Measurements from ENCODE around the gene IL15RA. TPM values are rescaled to one million over a fixed set of nuclear protein-coding genes. Genes with fewer than 3 reads are reported as not detected.

The IL15RA gene
- total and polyA plus RNA-seq, 2 of the 8 experiments (the other 6 are each of a cell fraction or from before 2014, with no cell fraction given): 1.3 to 1.4 TPM

GRCh38 chr10:5953676-5954075, 23.7 kb downstream of the IL15RA start (continued):
- TF ChIP-seq SRF (IDR thresholded peaks at IDR 0.05; ENCODE audit: low read depth, low read length): no peak
- no peak for TF ChIP-seq CTBP2 (IDR thresholded peaks at IDR 0.05; ENCODE audit: borderline replicate concordance, insufficient read depth, insufficient read length, low read length)
- no peak for TF ChIP-seq JUND (IDR thresholded peaks at IDR 0.05; ENCODE audit: low read length)
